ENCODE results near the gene ABCB8.
"Not testable (repeated sequence)": the region's sequence is repeated elsewhere in the genome, so short reads cannot be mapped to it uniquely, and the experiment has no call there.

- TF ChIP-seq FOXM1 (IDR thresholded peaks at IDR 0.05; ENCODE audit: borderline replicate concordance); ELF4 (IDR thresholded peaks at IDR 0.05); LEF1 (IDR thresholded peaks at IDR 0.05; ENCODE audit: borderline replicate concordance); SUZ12 (IDR thresholded peaks at IDR 0.05); TARDBP (IDR thresholded peaks at IDR 0.05); NFRKB (IDR thresholded peaks at IDR 0.05); HDGF (IDR thresholded peaks at IDR 0.05; ENCODE audit: borderline replicate concordance); SP1 (IDR thresholded peaks at IDR 0.05); ARNT (IDR thresholded peaks at IDR 0.05); PKNOX1 (IDR thresholded peaks at IDR 0.05); BHLHE40 (IDR thresholded peaks at IDR 0.05; ENCODE audit: borderline replicate concordance): not testable (repeated sequence)
These were observed 16.6 kb upstream of the ABCB8 start for GRCh38 chr7:151011616-151012015.
